HG02571 (cell line): ENCODE data around the gene EFNB2.

Experiments
- ATAC-seq: cut with Tn5 transposase; IDR thresholded peaks from one replicate; pipeline ENCODE4 v1.9.1; 2021; ENCODE audit warnings: mild to moderate bottlenecking, moderate library complexity; ENCODE audit not compliant: unreplicated experiment

EFNB2 gene

GRCh38 chr13:106503730-106504453, 31.6 kb downstream of the EFNB2 start:
- no peak for ATAC-seq

GRCh38 chr13:106503272-106503671, 32.2 kb downstream of the EFNB2 start:
- ATAC-seq, result no peak

- no peak for ATAC-seq
Measured at GRCh38 chr13:106500445-106500844, 35.0 kb downstream of the EFNB2 start.

GRCh38 chr13:106499896-106500295, 35.6 kb downstream of the EFNB2 start:
- ATAC-seq, result no peak

- ATAC-seq, result no peak
Measured at GRCh38 chr13:106499113-106499512, 36.3 kb downstream of the EFNB2 start.

- ATAC-seq, result no peak
Measured at GRCh38 chr13:106498571-106498970, 36.9 kb downstream of the EFNB2 start.

- no peak for ATAC-seq
Measured at GRCh38 chr13:106498158-106498557, 37.3 kb downstream of the EFNB2 start.

- ATAC-seq, result no peak
Measured at GRCh38 chr13:106497079-106497478, 38.4 kb downstream of the EFNB2 start.

- ATAC-seq, result no peak
Measured at GRCh38 chr13:106496072-106496997, 39.1 kb downstream of the EFNB2 start.

- no peak for ATAC-seq
Measured at GRCh38 chr13:106494936-106495335, 40.5 kb downstream of the EFNB2 start.

GRCh38 chr13:106494506-106494905, 41.0 kb downstream of the EFNB2 start:
- no peak for ATAC-seq

GRCh38 chr13:106493533-106494220, 41.8 kb downstream of the EFNB2 start:
- ATAC-seq, result peak; percentile 57

- ATAC-seq, result no peak
Measured at GRCh38 chr13:106492588-106493475, 42.6 kb downstream of the EFNB2 start.

GRCh38 chr13:106491928-106492587, 43.4 kb downstream of the EFNB2 start:
- no peak for ATAC-seq

- no peak for ATAC-seq
Measured at GRCh38 chr13:106491463-106491862, 44.0 kb downstream of the EFNB2 start.

GRCh38 chr13:106490569-106491321, 44.7 kb downstream of the EFNB2 start:
- peak; percentile 45 for ATAC-seq

GRCh38 chr13:106489849-106490568, 45.5 kb downstream of the EFNB2 start:
- ATAC-seq, result no peak

GRCh38 chr13:106488686-106489085, 46.8 kb downstream of the EFNB2 start:
- no peak for ATAC-seq

GRCh38 chr13:106488076-106488475, 47.4 kb downstream of the EFNB2 start:
- ATAC-seq, result no peak
